Measurements from ENCODE around the gene MBOAT2.

MBOAT2 gene

GRCh38 chr2:8836971-8837794 lies 166.3 kb downstream of the MBOAT2 start, which contains the start of gene KIDINS220:
Gene KIDINS220 (minus strand): TSS chr2:8837613. CDS start chr2:8827093, 10,520 bp downstream.
- Histone ChIP-seq H3K4ac (ENCODE audit: low read depth, low read length) (no peak within 1 kb of the TSS), H2BK120ac (ENCODE audit: low read depth, low read length) (no peak within 1 kb of the TSS), H3K23ac (ENCODE audit: low read length) (no peak within 1 kb of the TSS), H2BK5ac (ENCODE audit: low read length) (no peak within 1 kb of the TSS), H4K8ac (ENCODE audit: low read depth, low read length) (peak within 1 kb of the TSS; percentile 58), H3K27ac (ENCODE audit: low read depth, low read length) (no peak within 1 kb of the TSS), H3K56ac (ENCODE audit: low read length) (peak within 1 kb of the TSS; percentile 93), H3K4me3 (ENCODE audit: low read length) (peak within 1 kb of the TSS; percentile 96), H2AK5ac (ENCODE audit: low read length) (no peak within 1 kb of the TSS), H3K9ac (ENCODE audit: low read length) (peak within 1 kb of the TSS; percentile 89), H2BK15ac (replicated peaks; ENCODE audit: low read depth) (no peak within 1 kb of the TSS), H3K18ac (ENCODE audit: low read length) (no peak within 1 kb of the TSS), H3K4me2 (ENCODE audit: low read length) (peak within 1 kb of the TSS; percentile 78), H3K27me3 (ENCODE audit: insufficient read depth, low read length, poor library complexity) (no peaks in the 10 kb centered on the region), H4K5ac (ENCODE audit: low read length) (no peak within 1 kb of the TSS), H3K4me1 (ENCODE audit: control insufficient read depth, low read depth, low read length) (peaks cover 4% of the 10 kb centered on the region), H3K79me2 (ENCODE audit: control insufficient read depth, insufficient read depth, low read length) (peaks cover 3% of the 10 kb centered on the region), H3K36me3 (ENCODE audit: control insufficient read depth, insufficient read depth, low read length) (no peaks in the 10 kb centered on the region), H3K79me1 (ENCODE audit: low read length) (peaks cover 3% of the 10 kb centered on the region)
- peak; percentile 91 for DNase-seq
- WGBS (ENCODE audit: extremely low coverage, insufficient coverage, low lambda C conversion rate) = no CpG with 5 or more reads among the region's 67 CpGs

GRCh38 chr2:8835279-8835678 lies 168.2 kb downstream of the MBOAT2 start:
- Histone ChIP-seq H2BK15ac (replicated peaks; ENCODE audit: low read depth) (no peak overlapping the region), H3K36me3 (ENCODE audit: control insufficient read depth, insufficient read depth, low read length) (no peaks in the 10 kb centered on the region), H3K27ac (ENCODE audit: low read depth, low read length) (no peak overlapping the region), H3K4me1 (ENCODE audit: control insufficient read depth, low read depth, low read length) (peaks cover 4% of the 10 kb centered on the region), H3K4me3 (ENCODE audit: low read length) (no peak overlapping the region), H3K56ac (ENCODE audit: low read length) (no peak overlapping the region), H3K4ac (ENCODE audit: low read depth, low read length) (no peak overlapping the region), H3K9ac (ENCODE audit: low read length) (no peak overlapping the region), H3K27me3 (ENCODE audit: insufficient read depth, low read length, poor library complexity) (no peaks in the 10 kb centered on the region), H3K23ac (ENCODE audit: low read length) (no peak overlapping the region), H3K79me2 (ENCODE audit: control insufficient read depth, insufficient read depth, low read length) (peaks cover 3% of the 10 kb centered on the region), H2BK5ac (ENCODE audit: low read length) (no peak overlapping the region), H2BK120ac (ENCODE audit: low read depth, low read length) (no peak overlapping the region), H2AK5ac (ENCODE audit: low read length) (no peak overlapping the region), H4K5ac (ENCODE audit: low read length) (no peak overlapping the region), H4K8ac (ENCODE audit: low read depth, low read length) (no peak overlapping the region), H3K4me2 (ENCODE audit: low read length) (no peak overlapping the region), H3K79me1 (ENCODE audit: low read length) (peaks cover 9% of the 10 kb centered on the region), H3K18ac (ENCODE audit: low read length) (no peak overlapping the region)
- DNase-seq = no peak

- Histone ChIP-seq H3K4me1 (ENCODE audit: control insufficient read depth, low read depth, low read length) (peaks cover 4% of the 10 kb centered on the region), H2AK5ac (ENCODE audit: low read length) (no peak overlapping the region), H2BK15ac (replicated peaks; ENCODE audit: low read depth) (no peak overlapping the region), H3K56ac (ENCODE audit: low read length) (no peak overlapping the region), H3K79me1 (ENCODE audit: low read length) (peaks cover 11% of the 10 kb centered on the region), H4K5ac (ENCODE audit: low read length) (no peak overlapping the region), H3K4me2 (ENCODE audit: low read length) (no peak overlapping the region), H3K9ac (ENCODE audit: low read length) (no peak overlapping the region), H3K79me2 (ENCODE audit: control insufficient read depth, insufficient read depth, low read length) (peaks cover 3% of the 10 kb centered on the region), H2BK120ac (ENCODE audit: low read depth, low read length) (no peak overlapping the region), H3K27me3 (ENCODE audit: insufficient read depth, low read length, poor library complexity) (no peaks in the 10 kb centered on the region), H3K36me3 (ENCODE audit: control insufficient read depth, insufficient read depth, low read length) (no peaks in the 10 kb centered on the region), H3K4me3 (ENCODE audit: low read length) (no peak overlapping the region), H3K4ac (ENCODE audit: low read depth, low read length) (no peak overlapping the region), H4K8ac (ENCODE audit: low read depth, low read length) (no peak overlapping the region), H3K27ac (ENCODE audit: low read depth, low read length) (no peak overlapping the region), H3K18ac (ENCODE audit: low read length) (no peak overlapping the region), H2BK5ac (ENCODE audit: low read length) (no peak overlapping the region), H3K23ac (ENCODE audit: low read length) (no peak overlapping the region)
- DNase-seq = no peak
- no CpG with 5 or more reads among the region's 7 CpGs for WGBS (ENCODE audit: extremely low coverage, insufficient coverage, low lambda C conversion rate)
Measured at GRCh38 chr2:8833853-8834252, 169.6 kb downstream of the MBOAT2 start.

DNA sequence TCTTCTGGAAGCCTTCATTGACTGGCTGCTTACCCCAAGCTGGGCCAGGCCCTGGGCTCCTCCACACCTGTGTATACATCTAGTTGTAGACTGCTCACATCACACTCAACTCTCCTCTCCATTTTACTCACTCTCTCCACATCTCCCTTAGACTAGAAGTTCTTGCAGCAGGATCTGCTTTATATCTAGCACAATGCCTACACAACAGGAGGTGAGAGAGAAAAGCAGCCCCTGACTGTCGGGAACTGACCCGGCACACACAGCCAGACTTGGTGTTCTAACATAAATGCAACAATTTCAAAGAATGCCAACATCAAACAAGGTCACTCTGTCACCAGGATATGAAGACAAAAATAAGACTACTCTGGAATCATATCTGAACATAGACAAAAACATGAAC lies 172.0 kb downstream of the MBOAT2 start:
- Histone ChIP-seq H3K18ac (ENCODE audit: low read length) (no peak overlapping the region), H2BK120ac (ENCODE audit: low read depth, low read length) (no peak overlapping the region), H2AK5ac (ENCODE audit: low read length) (no peak overlapping the region), H3K56ac (ENCODE audit: low read length) (no peak overlapping the region), H3K4ac (ENCODE audit: low read depth, low read length) (no peak overlapping the region), H4K5ac (ENCODE audit: low read length) (no peak overlapping the region), H3K4me2 (ENCODE audit: low read length) (no peak overlapping the region), H3K23ac (ENCODE audit: low read length) (no peak overlapping the region), H3K9ac (ENCODE audit: low read length) (no peak overlapping the region), H3K4me1 (ENCODE audit: control insufficient read depth, low read depth, low read length) (peaks cover 3% of the 10 kb centered on the region), H3K4me3 (ENCODE audit: low read length) (no peak overlapping the region), H2BK5ac (ENCODE audit: low read length) (no peak overlapping the region), H2BK15ac (replicated peaks; ENCODE audit: low read depth) (no peak overlapping the region), H3K79me1 (ENCODE audit: low read length) (peaks cover 13% of the 10 kb centered on the region), H3K79me2 (ENCODE audit: control insufficient read depth, insufficient read depth, low read length) (peaks cover 3% of the 10 kb centered on the region), H4K8ac (ENCODE audit: low read depth, low read length) (no peak overlapping the region), H3K27ac (ENCODE audit: low read depth, low read length) (no peak overlapping the region), H3K27me3 (ENCODE audit: insufficient read depth, low read length, poor library complexity) (no peaks in the 10 kb centered on the region), H3K36me3 (ENCODE audit: control insufficient read depth, insufficient read depth, low read length) (no peaks in the 10 kb centered on the region)
- no peak for DNase-seq
- no CpG with 5 or more reads among the region's 2 CpGs for WGBS (ENCODE audit: extremely low coverage, insufficient coverage, low lambda C conversion rate)

DNA sequence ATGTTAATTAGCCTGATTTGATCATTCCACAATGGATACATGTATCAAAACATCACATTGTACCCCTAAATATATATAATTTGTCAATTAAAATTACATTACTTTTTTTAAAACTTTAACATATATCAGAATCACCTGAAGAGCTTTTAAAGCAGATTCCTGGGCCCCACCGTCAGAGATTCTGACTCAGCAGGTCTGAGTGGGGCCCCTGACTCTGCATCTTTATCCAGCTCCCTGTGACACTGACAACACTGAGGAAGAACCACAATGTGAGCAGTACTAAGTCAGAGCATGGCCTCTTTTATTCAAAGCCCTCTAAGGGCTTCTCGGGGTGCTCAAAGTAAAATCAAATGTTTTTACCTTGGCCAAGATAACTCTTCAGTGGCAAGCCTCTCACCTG lies 175.8 kb downstream of the MBOAT2 start:
- Histone ChIP-seq H4K5ac (ENCODE audit: low read length) (no peak overlapping the region), H3K4me1 (ENCODE audit: control insufficient read depth, low read depth, low read length) (no peaks in the 10 kb centered on the region), H3K27me3 (ENCODE audit: insufficient read depth, low read length, poor library complexity) (no peaks in the 10 kb centered on the region), H3K79me2 (ENCODE audit: control insufficient read depth, insufficient read depth, low read length) (no peaks in the 10 kb centered on the region), H3K79me1 (ENCODE audit: low read length) (peaks cover 10% of the 10 kb centered on the region), H3K9ac (ENCODE audit: low read length) (no peak overlapping the region), H4K8ac (ENCODE audit: low read depth, low read length) (no peak overlapping the region), H3K56ac (ENCODE audit: low read length) (no peak overlapping the region), H2AK5ac (ENCODE audit: low read length) (no peak overlapping the region), H3K4me2 (ENCODE audit: low read length) (no peak overlapping the region), H3K36me3 (ENCODE audit: control insufficient read depth, insufficient read depth, low read length) (peaks cover 2% of the 10 kb centered on the region), H3K23ac (ENCODE audit: low read length) (no peak overlapping the region), H3K18ac (ENCODE audit: low read length) (no peak overlapping the region), H2BK15ac (replicated peaks; ENCODE audit: low read depth) (no peak overlapping the region), H2BK5ac (ENCODE audit: low read length) (no peak overlapping the region), H3K27ac (ENCODE audit: low read depth, low read length) (no peak overlapping the region), H3K4me3 (ENCODE audit: low read length) (no peak overlapping the region), H2BK120ac (ENCODE audit: low read depth, low read length) (no peak overlapping the region), H3K4ac (ENCODE audit: low read depth, low read length) (no peak overlapping the region)
- no CpG with 5 or more reads among the region's 2 CpGs for WGBS (ENCODE audit: extremely low coverage, insufficient coverage, low lambda C conversion rate)
- DNase-seq = no peak

DNA sequence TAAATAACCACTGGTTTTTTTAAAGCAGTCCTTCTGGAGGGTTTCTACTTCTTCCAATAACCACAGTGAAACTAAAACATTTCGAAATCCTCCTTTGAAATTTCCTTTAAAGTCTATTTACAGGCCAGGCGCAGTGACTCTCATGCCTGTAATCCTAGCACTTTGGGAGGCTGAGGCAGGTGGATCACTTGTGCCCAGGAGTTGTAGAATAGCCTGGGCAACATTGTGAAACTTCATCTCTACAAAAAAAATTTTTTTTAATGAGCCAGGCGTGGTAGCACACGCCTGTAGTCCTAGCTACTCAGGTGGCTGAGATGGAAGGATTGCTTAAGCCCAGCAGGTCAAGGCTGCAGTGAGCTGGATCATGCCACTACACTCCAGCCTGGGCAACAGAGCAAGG lies 181.3 kb downstream of the MBOAT2 start:
- no peaks in the 10 kb centered on the region for H3K27me3 ChIP-seq (ENCODE audit: insufficient read depth, low read length, poor library complexity)
- H3K56ac ChIP-seq (ENCODE audit: low read length) = no peak overlapping the region
- no peak overlapping the region for H3K23ac ChIP-seq (ENCODE audit: low read length)
- H3K18ac ChIP-seq (ENCODE audit: low read length) = no peak overlapping the region
- no peaks in the 10 kb centered on the region for H3K79me1 ChIP-seq (ENCODE audit: low read length)
- peaks cover 2% of the 10 kb centered on the region for H3K36me3 ChIP-seq (ENCODE audit: control insufficient read depth, insufficient read depth, low read length)
- no peak overlapping the region for H2BK15ac ChIP-seq (replicated peaks; ENCODE audit: low read depth)
- no peaks in the 10 kb centered on the region for H3K79me2 ChIP-seq (ENCODE audit: control insufficient read depth, insufficient read depth, low read length)
- H3K4ac ChIP-seq (ENCODE audit: low read depth, low read length) = no peak overlapping the region
- no peak overlapping the region for H2BK120ac ChIP-seq (ENCODE audit: low read depth, low read length)
- WGBS (ENCODE audit: extremely low coverage, insufficient coverage, low lambda C conversion rate) = no CpG with 5 or more reads among the region's 4 CpGs
- DNase-seq = no peak
- H2BK5ac ChIP-seq (ENCODE audit: low read length) = no peak overlapping the region
- H3K4me3 ChIP-seq (ENCODE audit: low read length) = no peak overlapping the region
- no peak overlapping the region for H3K9ac ChIP-seq (ENCODE audit: low read length)
- H3K4me2 ChIP-seq (ENCODE audit: low read length) = no peak overlapping the region
- H3K4me1 ChIP-seq (ENCODE audit: control insufficient read depth, low read depth, low read length) = no peaks in the 10 kb centered on the region
- no peak overlapping the region for H3K27ac ChIP-seq (ENCODE audit: low read depth, low read length)
- H2AK5ac ChIP-seq (ENCODE audit: low read length) = no peak overlapping the region
- H4K5ac ChIP-seq (ENCODE audit: low read length) = no peak overlapping the region
- H4K8ac ChIP-seq (ENCODE audit: low read depth, low read length) = no peak overlapping the region

Measured in mesendoderm (in vitro differentiated cells).